Kidney glomerular epithelial cell (primary cell): ENCODE measurements around the gene HMGXB4.

Experiments used
- DNase-seq: peaks from one replicate; lab custom pipeline; 2025; lab: John Stamatoyannopoulos, UW

HMGXB4 gene

GRCh38 chr22:35258191-35258988, 1.1 kb downstream of the HMGXB4 start:
- peak; percentile 38 for DNase-seq

DNA sequence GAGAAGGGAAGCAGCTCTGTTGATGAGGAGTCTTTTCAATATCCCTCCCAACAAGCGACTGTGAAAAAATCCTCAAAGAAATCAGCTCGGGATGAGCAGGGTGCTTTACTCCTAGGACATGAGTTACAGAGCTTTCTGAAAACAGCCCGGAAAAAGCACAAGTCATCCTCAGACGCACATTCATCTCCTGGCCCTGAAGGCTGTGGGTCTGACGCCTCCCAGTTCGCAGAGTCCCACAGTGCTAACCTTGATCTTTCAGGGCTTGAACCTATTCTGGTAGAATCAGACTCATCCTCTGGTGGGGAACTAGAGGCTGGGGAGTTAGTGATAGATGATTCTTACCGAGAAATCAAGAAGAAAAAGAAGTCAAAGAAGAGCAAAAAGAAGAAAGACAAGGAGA, 7.7 kb downstream of the HMGXB4 start:
- DNase-seq: no peak

- no peak for DNase-seq
These were observed 9.0 kb downstream of the HMGXB4 start for GRCh38 chr22:35266277-35266676.

DNA sequence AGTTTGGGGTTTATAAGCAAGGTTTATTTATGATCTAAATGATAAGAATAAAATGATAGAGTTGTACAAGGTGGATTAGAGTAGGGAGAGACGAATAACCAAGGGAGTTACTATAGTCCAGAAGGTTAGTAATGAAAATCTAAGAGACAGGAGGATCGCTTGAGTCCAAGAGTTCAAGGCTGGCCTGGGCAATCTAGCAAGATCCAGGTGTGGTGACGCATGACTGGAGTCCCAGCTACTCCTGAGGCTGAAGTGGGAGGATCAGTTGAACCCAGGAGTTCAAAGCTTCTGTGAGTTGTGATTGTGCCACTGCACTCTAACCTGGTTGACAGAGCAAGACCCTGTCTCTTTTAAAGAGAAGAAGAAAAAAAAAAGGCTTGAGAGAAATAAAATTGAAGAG, 12.3 kb downstream of the HMGXB4 start:
- no peak for DNase-seq

- DNase-seq: no peak
These were observed 17.0 kb downstream of the HMGXB4 start for GRCh38 chr22:35274154-35274871.

- DNase-seq: no peak
These were observed 18.3 kb downstream of the HMGXB4 start for GRCh38 chr22:35275580-35275979.

- DNase-seq: no peak
These were observed 18.7 kb downstream of the HMGXB4 start for GRCh38 chr22:35276019-35276418.

DNA sequence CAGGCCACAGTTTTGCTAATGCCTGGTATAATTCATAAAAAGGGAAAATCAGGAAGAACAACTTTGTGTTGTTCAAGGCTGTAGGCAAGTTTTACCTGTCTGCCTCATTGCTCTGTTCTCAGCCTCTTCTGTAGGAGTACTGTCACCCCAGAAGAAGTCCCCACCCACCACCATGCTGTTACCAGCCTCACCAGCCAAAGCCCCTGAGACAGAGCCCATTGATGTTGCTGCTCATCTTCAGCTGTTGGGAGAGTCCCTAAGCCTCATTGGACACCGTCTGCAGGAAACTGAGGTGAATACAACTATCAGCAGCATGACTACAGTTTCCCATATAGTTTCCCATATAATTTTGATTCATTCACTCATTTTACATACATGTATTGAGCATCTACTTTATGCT, 30.8 kb downstream of the HMGXB4 start:
- no peak for DNase-seq

DNA sequence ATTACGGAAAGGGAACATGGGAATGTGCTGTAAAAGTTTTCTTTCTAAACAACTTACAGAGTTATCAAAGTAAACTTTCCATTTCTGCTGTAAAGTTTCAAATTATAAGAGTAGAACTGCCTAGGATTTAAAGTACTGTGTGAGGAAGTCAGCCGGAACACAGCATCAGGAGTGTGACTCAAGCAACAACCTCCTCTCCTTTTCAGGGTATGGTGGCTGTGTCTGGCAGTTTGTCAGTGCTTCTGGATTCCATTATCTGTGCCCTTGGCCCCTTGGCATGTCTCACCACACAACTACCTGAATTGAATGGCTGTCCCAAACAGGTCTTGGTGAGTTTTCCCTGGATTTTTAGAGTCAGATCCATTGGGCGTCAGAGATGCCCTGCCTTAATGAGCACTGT, 35.5 kb downstream of the HMGXB4 start:
- DNase-seq: peak; percentile 56

- no peak for DNase-seq
These were observed 38.8 kb downstream of the HMGXB4 start for GRCh38 chr22:35296051-35296450.

GRCh38 chr22:35299217-35299672, 42.0 kb downstream of the HMGXB4 start:
- DNase-seq: no peak

DNA sequence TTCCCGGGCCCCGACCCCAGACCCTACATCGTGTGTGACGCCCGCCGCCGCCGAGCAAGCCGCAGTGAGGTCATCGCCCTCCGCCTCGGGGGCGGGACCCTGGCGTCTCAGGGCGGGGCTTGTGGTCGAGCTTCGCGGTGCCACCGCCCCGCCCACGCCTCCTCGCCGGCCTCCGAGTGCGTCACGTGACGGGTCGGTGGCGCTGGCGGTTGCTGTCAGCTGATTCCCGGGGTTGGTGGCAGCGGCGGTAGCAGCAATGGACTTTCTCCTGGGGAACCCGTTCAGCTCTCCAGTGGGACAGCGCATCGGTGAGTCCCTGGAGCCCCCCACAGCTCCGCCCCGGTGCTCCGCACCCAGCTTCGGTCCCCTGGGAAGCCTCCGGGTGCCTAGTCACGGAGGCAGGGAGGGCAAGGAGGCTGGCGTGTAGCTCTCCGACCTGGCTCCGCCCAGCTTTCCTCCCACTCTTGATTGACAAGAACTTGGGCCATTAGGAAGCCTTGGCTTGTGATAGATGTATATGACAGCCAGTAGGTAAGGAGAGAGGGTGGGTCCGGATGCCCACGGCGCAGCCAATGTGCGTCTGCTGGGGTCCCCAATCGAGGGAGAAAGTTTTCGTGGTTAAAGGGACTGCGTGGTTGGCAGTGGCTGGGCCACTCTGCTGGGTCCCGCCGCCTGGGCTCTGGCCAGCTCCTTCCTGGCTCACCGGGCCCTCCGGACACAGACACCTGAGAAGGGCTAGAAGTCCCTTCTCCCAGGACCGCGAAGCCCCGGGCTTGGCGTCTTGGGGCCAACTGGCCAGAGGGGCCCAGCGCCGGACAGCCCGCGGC, 42.6 kb downstream of the HMGXB4 start, which contains the start of gene TOM1:
Gene TOM1, plus strand, starts transcription at position 222 of the 827 bp plus-strand sequence. Its CDS starts 35 bp downstream, at position 257.
- peak; percentile 95 for DNase-seq

- DNase-seq: peak; percentile 19
These were observed 44.1 kb downstream of the HMGXB4 start for GRCh38 chr22:35301372-35301874.

DNA sequence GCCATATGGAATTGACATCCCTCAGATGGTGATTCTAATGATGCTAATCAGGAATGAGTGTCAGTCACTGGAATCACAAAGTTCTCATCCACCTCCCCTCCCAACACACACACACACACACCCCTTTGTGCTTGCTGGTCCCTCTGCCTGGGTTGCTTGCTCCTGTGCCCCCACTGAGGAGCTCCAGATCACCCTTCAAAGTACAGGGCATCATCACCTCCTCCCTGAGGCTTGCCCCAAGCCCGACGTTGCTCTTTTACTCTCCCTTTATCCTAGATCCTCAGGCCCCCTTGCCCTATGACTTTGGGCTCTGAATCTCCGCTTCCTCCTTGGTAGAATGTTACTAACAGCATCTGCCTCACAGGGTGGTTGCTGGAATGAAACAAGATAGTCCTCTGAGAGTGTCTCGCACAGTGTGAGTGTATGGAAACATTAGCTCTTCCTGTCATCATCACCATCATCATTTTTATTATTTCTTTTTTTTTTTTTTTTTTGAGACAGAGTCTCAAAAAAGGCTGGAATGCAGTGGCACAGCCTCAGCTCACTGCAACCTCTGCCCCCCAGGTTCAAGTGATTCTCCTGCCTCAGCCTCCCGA, 45.8 kb downstream of the HMGXB4 start:
- DNase-seq: no peak

GRCh38 chr22:35305525-35306070, 48.3 kb downstream of the HMGXB4 start:
- DNase-seq: no peak

GRCh38 chr22:35306350-35306967, 49.2 kb downstream of the HMGXB4 start:
- no peak for DNase-seq

DNA sequence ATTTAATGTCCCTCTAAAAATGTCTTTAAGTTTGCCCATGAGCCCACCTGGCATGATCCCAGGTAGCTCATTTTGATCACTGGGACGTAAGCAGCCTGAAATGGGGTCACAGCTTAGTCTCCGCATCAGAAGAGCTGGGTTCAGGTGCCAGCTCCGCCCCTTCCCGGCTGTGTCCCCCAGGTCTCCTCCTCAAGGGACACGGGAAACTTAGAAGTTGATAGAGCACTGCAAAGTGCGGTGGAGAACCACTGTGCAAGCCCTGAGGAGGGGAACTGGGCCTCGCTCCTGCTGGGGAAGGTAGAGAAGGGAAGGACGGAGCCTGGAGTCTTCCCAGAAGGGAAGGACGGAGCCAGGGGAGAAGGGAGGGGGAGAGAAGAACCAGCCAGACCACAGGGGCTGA, 50.1 kb downstream of the HMGXB4 start:
- no peak for DNase-seq

GRCh38 chr22:35307892-35308291, 50.6 kb downstream of the HMGXB4 start:
- no peak for DNase-seq

DNA sequence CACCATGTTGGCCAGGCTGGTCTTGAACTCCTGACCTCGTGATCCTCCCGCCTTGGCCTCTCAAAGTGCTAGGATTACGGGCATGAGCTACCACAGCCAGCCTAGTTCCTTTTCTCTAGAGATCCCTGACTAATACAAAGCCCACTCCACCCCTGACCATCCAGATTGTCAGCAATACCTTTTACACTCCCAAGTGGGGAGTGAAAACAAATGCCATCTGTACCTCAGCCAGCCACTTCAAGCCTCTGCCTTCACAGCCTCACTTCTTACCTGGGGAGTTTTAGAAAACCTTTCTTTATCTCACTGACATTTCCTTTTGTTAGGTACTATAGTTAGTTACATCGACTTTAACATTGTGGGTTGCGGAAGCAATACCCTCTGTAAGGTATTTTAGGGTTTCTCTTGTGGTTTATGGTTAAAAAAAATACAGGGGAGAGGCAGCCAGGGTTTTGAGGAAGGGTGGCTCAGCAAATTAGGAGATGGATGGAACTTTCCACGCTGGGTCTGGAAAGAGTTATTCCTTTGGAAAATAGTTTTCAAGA, 51.3 kb downstream of the HMGXB4 start:
- DNase-seq: no peak
